Neural progenitor cell (in vitro differentiated cells): ENCODE measurements around the gene MASP1. TPM values are rescaled to one million over a fixed set of nuclear protein-coding genes. Genes with fewer than 3 reads are reported as not detected.

Experiments
- DNase-seq: peaks from one replicate; pipeline ENCODE4 v3.0.0-alpha.2; 2016; ENCODE audit warnings: low spot score
- H2AFZ ChIP-seq: fragments of 200-600 bp; sonication (generic); replicated peaks from 2 replicates; pipeline ENCODE4 v1.6.1; 2016; ENCODE audit warnings: antibody characterized with exemption
- H3F3A ChIP-seq: fragments of 200-600 bp; sonication (generic); 2 replicates; pipeline ENCODE4 v1.6.1; 2016; ENCODE audit warnings: antibody characterized with exemption, low read depth
- H3K27ac ChIP-seq: fragments of 200-600 bp; sonication (generic); 2 replicates; pipeline ENCODE4 v1.5.1; 2016; ENCODE audit warnings: mild to moderate bottlenecking
- H3K27me3 ChIP-seq: fragments of 200-600 bp; sonication (generic); 2 replicates; pipeline ENCODE4 v1.6.1; 2016; ENCODE audit warnings: mild to moderate bottlenecking, moderate library complexity
- H3K36me3 ChIP-seq: fragments of 200-600 bp; sonication (generic); 2 replicates; pipeline ENCODE4 v1.5.1; 2016
- H3K4me1 ChIP-seq: fragments of 200-600 bp; sonication (generic); 2 replicates; pipeline ENCODE4 v1.6.1; 2016; ENCODE audit warnings: mixed run types
- H3K4me2 ChIP-seq: fragments of 200-600 bp; sonication (generic); 2 replicates; pipeline ENCODE4 v1.6.1; 2016
- H3K4me3 ChIP-seq: fragments of 200-600 bp; sonication (generic); 2 replicates; pipeline ENCODE4 v1.5.1; 2016
- H3K79me2 ChIP-seq: fragments of 200-600 bp; sonication (generic); 2 replicates; pipeline ENCODE4 v1.6.1; 2016; ENCODE audit warnings: low read depth
- H3K9ac ChIP-seq: fragments of 200-600 bp; sonication (generic); 2 replicates; pipeline ENCODE4 v1.6.1; 2016
- H3K9me3 ChIP-seq: fragments of 200-600 bp; sonication (generic); 2 replicates; pipeline ENCODE4 v1.5.1; 2016; ENCODE audit warnings: low read depth
- H4K20me1 ChIP-seq: fragments of 200-600 bp; sonication (generic); 2 replicates; pipeline ENCODE4 v1.6.1; 2016; ENCODE audit warnings: low read depth
- H3K27ac Mint-ChIP-seq: 3 replicates; pipeline ENCODE4 v1.8.0; 2021; ENCODE audit warnings: mixed read lengths
- H3K27me3 Mint-ChIP-seq: 2 replicates; pipeline ENCODE4 v1.8.0; 2022; ENCODE audit warnings: low read depth, mild to moderate bottlenecking, inconsistent platforms, moderate library complexity, mixed read lengths; ENCODE audit not compliant: insufficient read depth
- H3K36me3 Mint-ChIP-seq: 3 replicates; pipeline ENCODE4 v1.8.0; 2021; ENCODE audit warnings: mixed read lengths
- H3K4me1 Mint-ChIP-seq: 3 replicates; pipeline ENCODE4 v1.8.0; 2021; ENCODE audit warnings: mixed read lengths
- H3K4me3 Mint-ChIP-seq: 3 replicates; pipeline ENCODE4 v1.8.0; 2021; ENCODE audit warnings: mild to moderate bottlenecking, moderate library complexity, mixed read lengths
- H3K9me3 Mint-ChIP-seq: 3 replicates; pipeline ENCODE4 v1.8.0; 2020; ENCODE audit warnings: mixed read lengths
- EZH2 ChIP-seq: fragments of 200-600 bp; sonication (generic); IDR thresholded peaks from 2 replicates; pipeline ENCODE4 v1.6.1; 2017; ENCODE audit warnings: antibody characterized with exemption, mild to moderate bottlenecking, moderate library complexity
- EZH2phosphoT487 ChIP-seq: fragments of 200-600 bp; sonication (generic); IDR thresholded peaks from 2 replicates; pipeline ENCODE4 v1.6.1; 2017; ENCODE audit warnings: antibody characterized with exemption
- total RNA-seq: library from RNA; depleted of rRNA; stranded (reverse); fragments of >200 nt; gene quantifications from 2 replicates; pipeline ENCODE4 v1.2.3, GENCODE V29; 2015; ENCODE audit warnings: low replicate concordance
- TF ChIP-seq, protein P1 (sequence below): fragments of 200-600 bp; sonication (generic); IDR thresholded peaks from 2 replicates; pipeline ENCODE4 v1.5.1; 2017; ENCODE audit warnings: antibody characterized with exemption, mild to moderate bottlenecking

MASP1 gene
- total RNA-seq, 1 donor from 2014 or later = 3.3 TPM

DNA sequence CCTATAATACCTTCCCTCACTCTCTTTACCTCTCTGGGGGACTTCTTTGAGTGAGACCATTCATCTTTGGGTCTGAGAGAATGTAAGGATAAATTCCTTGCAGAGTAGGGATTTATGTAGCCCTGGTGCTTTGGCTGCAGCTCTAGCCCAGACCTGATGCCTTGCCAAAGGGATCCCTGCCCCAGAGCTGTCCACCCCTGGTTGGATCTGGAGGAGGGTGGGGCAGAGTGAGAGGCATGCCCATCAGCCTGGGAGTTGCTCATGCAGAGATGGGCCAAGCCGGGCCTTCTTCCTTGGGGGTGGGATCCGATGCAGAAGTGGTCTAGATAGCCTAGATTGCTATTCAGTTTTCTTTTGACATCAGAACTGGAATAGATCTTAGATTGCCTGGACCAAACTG is 62.8 kb downstream of the MASP1 start:
- no peak for DNase-seq
- no peaks in the 10 kb centered on the region for H3K79me2 ChIP-seq
- no peak overlapping the region for H3K4me3 Mint-ChIP-seq

DNA sequence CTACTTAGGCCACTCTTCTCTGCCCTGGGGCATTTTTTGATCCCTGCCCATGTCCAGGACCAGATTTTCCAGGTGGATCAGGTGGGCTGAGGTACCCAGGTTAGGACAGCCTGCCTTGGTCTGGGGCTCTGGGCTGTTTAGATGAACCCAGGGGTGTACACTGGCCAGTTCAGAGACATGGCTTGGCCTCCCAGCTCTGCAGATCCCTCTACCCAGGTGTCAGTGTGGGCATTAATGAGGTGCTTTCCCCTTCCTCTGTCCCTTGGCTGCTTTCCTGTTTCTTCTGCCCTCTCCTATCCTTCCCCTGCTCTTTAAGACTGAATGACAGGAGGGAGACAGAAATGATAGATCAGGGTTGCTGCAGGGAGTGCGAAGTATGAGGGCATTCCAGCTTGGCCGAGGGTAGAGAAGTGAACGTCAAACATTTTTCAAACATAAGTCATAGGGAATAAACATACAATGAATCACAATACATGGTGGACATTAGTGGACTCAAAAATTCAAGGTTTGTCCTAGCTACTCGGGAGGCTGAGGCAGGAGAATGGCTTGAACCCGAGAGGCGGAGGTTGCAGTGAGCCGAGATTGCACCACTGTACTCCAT is 63.8 kb downstream of the MASP1 start:
- Histone ChIP-seq H3K9ac (no peak overlapping the region), H3F3A (no peaks in the 10 kb centered on the region), H3K4me3 (no peak overlapping the region), H3K27me3 (no peaks in the 10 kb centered on the region), H3K9me3 (no peaks in the 10 kb centered on the region), H3K27ac (no peak overlapping the region), H3K4me2 (no peak overlapping the region), H4K20me1 (no peaks in the 10 kb centered on the region), H2AFZ (no peak overlapping the region), H3K36me3 (no peaks in the 10 kb centered on the region), H3K79me2 (no peaks in the 10 kb centered on the region), H3K4me1 (no peaks in the 10 kb centered on the region)
- Mint-ChIP-seq H3K27ac (no peak overlapping the region), H3K27me3 (peaks cover 10% of the 10 kb centered on the region), H3K9me3 (no peaks in the 10 kb centered on the region), H3K36me3 (no peaks in the 10 kb centered on the region), H3K4me3 (no peak overlapping the region), H3K4me1 (no peaks in the 10 kb centered on the region)
- TF ChIP-seq EZH2 = no peak
- TF ChIP-seq, protein P1, sequence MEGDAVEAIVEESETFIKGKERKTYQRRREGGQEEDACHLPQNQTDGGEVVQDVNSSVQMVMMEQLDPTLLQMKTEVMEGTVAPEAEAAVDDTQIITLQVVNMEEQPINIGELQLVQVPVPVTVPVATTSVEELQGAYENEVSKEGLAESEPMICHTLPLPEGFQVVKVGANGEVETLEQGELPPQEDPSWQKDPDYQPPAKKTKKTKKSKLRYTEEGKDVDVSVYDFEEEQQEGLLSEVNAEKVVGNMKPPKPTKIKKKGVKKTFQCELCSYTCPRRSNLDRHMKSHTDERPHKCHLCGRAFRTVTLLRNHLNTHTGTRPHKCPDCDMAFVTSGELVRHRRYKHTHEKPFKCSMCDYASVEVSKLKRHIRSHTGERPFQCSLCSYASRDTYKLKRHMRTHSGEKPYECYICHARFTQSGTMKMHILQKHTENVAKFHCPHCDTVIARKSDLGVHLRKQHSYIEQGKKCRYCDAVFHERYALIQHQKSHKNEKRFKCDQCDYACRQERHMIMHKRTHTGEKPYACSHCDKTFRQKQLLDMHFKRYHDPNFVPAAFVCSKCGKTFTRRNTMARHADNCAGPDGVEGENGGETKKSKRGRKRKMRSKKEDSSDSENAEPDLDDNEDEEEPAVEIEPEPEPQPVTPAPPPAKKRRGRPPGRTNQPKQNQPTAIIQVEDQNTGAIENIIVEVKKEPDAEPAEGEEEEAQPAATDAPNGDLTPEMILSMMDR = no peak
- no peak for TF ChIP-seq EZH2phosphoT487
- DNase-seq = no peak

More for the DNA sequence above, 62.8 kb downstream of the MASP1 start:
- no peaks in the 10 kb centered on the region for H3K4me1 ChIP-seq
- no peak overlapping the region for H3K9ac ChIP-seq
- H3F3A ChIP-seq = no peaks in the 10 kb centered on the region
- Mint-ChIP-seq H3K27me3 (peaks cover 10% of the 10 kb centered on the region), H3K9me3 (no peaks in the 10 kb centered on the region), H3K4me1 (no peaks in the 10 kb centered on the region), H3K36me3 (no peaks in the 10 kb centered on the region), H3K27ac (no peak overlapping the region)
- TF ChIP-seq EZH2phosphoT487 (no peak), EZH2 (no peak)
- TF ChIP-seq, protein P1 = no peak
- H3K4me2 ChIP-seq = no peak overlapping the region
- H2AFZ ChIP-seq = no peak overlapping the region
- no peak overlapping the region for H3K27ac ChIP-seq
- H4K20me1 ChIP-seq = no peaks in the 10 kb centered on the region
- no peaks in the 10 kb centered on the region for H3K36me3 ChIP-seq
- no peak overlapping the region for H3K4me3 ChIP-seq
- H3K27me3 ChIP-seq = no peaks in the 10 kb centered on the region
- no peaks in the 10 kb centered on the region for H3K9me3 ChIP-seq

DNA sequence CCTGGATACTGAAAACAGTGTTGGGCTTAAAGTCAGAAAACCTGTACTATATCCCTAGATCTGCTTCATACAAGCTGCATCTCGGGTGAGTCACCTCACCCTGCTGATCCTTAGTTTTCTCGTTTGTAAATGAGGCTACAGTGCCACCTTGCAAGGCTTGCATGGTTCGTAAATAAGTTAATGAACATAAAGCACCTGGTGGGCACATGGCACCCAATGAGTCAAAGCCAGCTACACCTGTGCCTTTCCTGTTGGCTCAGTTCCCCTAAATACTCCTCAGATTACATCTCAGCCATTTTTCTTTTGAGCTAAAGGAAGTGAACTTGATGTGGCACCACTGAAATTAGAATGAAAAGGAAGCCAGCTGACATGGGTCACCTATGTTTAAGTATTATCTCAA is 67.7 kb downstream of the MASP1 start:
- TF ChIP-seq, protein P1 = no peak
- no peak for TF ChIP-seq EZH2
- no peak for TF ChIP-seq EZH2phosphoT487
- H3K9ac ChIP-seq = no peak overlapping the region
- Mint-ChIP-seq H3K4me1 (no peaks in the 10 kb centered on the region), H3K27me3 (peaks cover 8% of the 10 kb centered on the region), H3K9me3 (no peaks in the 10 kb centered on the region), H3K4me3 (no peak overlapping the region), H3K36me3 (no peaks in the 10 kb centered on the region), H3K27ac (no peak overlapping the region)
- DNase-seq = no peak
- H3K4me2 ChIP-seq = no peak overlapping the region
- no peaks in the 10 kb centered on the region for H3K79me2 ChIP-seq
- no peaks in the 10 kb centered on the region for H3F3A ChIP-seq
- H3K36me3 ChIP-seq = no peaks in the 10 kb centered on the region
- H3K9me3 ChIP-seq = no peaks in the 10 kb centered on the region
- no peaks in the 10 kb centered on the region for H3K27me3 ChIP-seq
- no peak overlapping the region for H2AFZ ChIP-seq
- no peak overlapping the region for H3K4me3 ChIP-seq
- no peaks in the 10 kb centered on the region for H3K4me1 ChIP-seq
- no peak overlapping the region for H3K27ac ChIP-seq
- no peaks in the 10 kb centered on the region for H4K20me1 ChIP-seq
